Testis (tissue), 3 donors: ENCODE data around the gene JAGN1. TPM values are rescaled to one million over a fixed set of nuclear protein-coding genes. Genes with fewer than 3 reads are reported as not detected.

Experiments used
- DNase-seq: peaks from one replicate; pipeline ENCODE4 v3.0.0-alpha.2; 2019
- H3K27ac ChIP-seq, 2 donors: fragments of 200-600 bp; sonication (generic); one replicate each; pipeline ENCODE4 v1.5.1; 2019
- H3K27me3 ChIP-seq: fragments of 200-600 bp; sonication (generic); one replicate; pipeline ENCODE4 v1.5.1; 2019
- H3K36me3 ChIP-seq: fragments of 200-600 bp; sonication (generic); one replicate; pipeline ENCODE4 v1.5.1; 2017; ENCODE audit warnings: low read depth; ENCODE audit errors: missing control alignments
- H3K4me1 ChIP-seq: fragments of 200-600 bp; sonication (generic); one replicate; pipeline ENCODE4 v1.5.1; 2019
- H3K4me3 ChIP-seq, 2 donors: fragments of 200-600 bp; sonication (generic); one replicate each; pipeline ENCODE4 v1.5.1; 2017 to 2019
- H3K9me3 ChIP-seq: fragments of 200-600 bp; sonication (generic); one replicate; pipeline ENCODE4 v1.5.1; 2017
- POLR2A ChIP-seq: fragments of 450-650 bp; IDR thresholded peaks from one replicate; pipeline ENCODE4 v1.6.1; 2017; ENCODE audit warnings: antibody characterized with exemption, mild to moderate bottlenecking, moderate library complexity
- WGBS, 2 donors: methylation state at CpG; one replicate each; pipeline ENCODE4 v1.1.5; 2018; 5-methylcytosine and 5-hydroxymethylcytosine counted together
- intact Hi-C: fragments of 100-400 bp; cut with DNase I; formaldehyde crosslinking; loops from one replicate; pipeline ENCODE4 v1.15.1; 2023; ENCODE audit warnings: low total_unique reads
- polyA plus RNA-seq: library from polyadenylated mRNA; stranded (reverse); fragments of 350-450 nt; fragmentation: Illumina TruSeq; extraction: RNeasy Lipid Tissue Mini Kit (QIAGEN cat#74804); gene quantifications from one replicate; pipeline ENCODE4 v1.2.3, GENCODE V29; 2014; ENCODE audit warnings: low read depth, low replicate concordance; ENCODE audit not compliant: insufficient read depth
- total RNA-seq, 2 donors: library from RNA; depleted of rRNA; stranded (reverse); fragments of >200 nt; gene quantifications; one replicate each; pipeline ENCODE4 v1.2.3, GENCODE V29; 2016
- TF ChIP-seq, protein P1 (sequence below), 3 experiments: fragments of 450-650 bp in 2 of 3; fragments of 200-600 bp in 1 of 3; sonication (generic) in 1 of 3; IDR thresholded peaks; one replicate each; pipeline ENCODE4 v1.5.1; 2016 to 2019; ENCODE audit warnings: antibody characterized with exemption in 3 of 3, mild to moderate bottlenecking in 2 of 3, moderate library complexity in 1 of 3

The JAGN1 gene
- total and polyA plus RNA-seq, 3 donors from 2014 or later: 33.3 to 39.8 (median 36.0) TPM

DNA sequence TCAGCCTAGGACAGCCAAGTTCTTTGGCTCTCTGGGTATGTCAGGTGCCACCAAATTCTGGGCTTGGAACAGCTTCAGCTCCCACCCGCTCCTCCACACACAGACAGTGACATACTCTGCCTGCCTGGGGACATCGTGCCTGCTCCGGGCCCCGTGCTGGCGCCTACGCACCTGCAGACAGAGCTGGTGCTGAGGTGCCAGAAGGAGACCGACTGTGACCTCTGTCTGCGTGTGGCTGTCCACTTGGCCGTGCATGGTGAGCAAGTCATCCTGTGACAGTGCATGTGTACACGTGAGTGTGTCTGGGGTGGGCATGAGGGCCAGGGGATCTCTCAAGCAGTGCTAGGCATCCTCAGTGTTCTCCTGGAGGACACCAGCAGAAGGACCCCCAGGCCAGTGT, 27.4 kb downstream of the JAGN1 start:
- DNase-seq: no peak
- no peak overlapping the region for H3K4me3 ChIP-seq
- no peak overlapping the region for H3K27ac ChIP-seq
- intact Hi-C loops: no loop called here
- no peaks in the 10 kb centered on the region for H3K9me3 ChIP-seq
- no peaks in the 10 kb centered on the region for H3K27me3 ChIP-seq
- H3K4me1 ChIP-seq: peaks cover 24% of the 10 kb centered on the region
- WGBS, 2 donors: 20 to 87% methylated on average over 1 to 10 of the region's 10 CpGs
- H3K36me3 ChIP-seq: no peaks in the 10 kb centered on the region
- TF ChIP-seq POLR2A: no peak
- TF ChIP-seq, protein P1, sequence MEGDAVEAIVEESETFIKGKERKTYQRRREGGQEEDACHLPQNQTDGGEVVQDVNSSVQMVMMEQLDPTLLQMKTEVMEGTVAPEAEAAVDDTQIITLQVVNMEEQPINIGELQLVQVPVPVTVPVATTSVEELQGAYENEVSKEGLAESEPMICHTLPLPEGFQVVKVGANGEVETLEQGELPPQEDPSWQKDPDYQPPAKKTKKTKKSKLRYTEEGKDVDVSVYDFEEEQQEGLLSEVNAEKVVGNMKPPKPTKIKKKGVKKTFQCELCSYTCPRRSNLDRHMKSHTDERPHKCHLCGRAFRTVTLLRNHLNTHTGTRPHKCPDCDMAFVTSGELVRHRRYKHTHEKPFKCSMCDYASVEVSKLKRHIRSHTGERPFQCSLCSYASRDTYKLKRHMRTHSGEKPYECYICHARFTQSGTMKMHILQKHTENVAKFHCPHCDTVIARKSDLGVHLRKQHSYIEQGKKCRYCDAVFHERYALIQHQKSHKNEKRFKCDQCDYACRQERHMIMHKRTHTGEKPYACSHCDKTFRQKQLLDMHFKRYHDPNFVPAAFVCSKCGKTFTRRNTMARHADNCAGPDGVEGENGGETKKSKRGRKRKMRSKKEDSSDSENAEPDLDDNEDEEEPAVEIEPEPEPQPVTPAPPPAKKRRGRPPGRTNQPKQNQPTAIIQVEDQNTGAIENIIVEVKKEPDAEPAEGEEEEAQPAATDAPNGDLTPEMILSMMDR (IDR thresholded peaks at IDR 0.05): no peak

DNA sequence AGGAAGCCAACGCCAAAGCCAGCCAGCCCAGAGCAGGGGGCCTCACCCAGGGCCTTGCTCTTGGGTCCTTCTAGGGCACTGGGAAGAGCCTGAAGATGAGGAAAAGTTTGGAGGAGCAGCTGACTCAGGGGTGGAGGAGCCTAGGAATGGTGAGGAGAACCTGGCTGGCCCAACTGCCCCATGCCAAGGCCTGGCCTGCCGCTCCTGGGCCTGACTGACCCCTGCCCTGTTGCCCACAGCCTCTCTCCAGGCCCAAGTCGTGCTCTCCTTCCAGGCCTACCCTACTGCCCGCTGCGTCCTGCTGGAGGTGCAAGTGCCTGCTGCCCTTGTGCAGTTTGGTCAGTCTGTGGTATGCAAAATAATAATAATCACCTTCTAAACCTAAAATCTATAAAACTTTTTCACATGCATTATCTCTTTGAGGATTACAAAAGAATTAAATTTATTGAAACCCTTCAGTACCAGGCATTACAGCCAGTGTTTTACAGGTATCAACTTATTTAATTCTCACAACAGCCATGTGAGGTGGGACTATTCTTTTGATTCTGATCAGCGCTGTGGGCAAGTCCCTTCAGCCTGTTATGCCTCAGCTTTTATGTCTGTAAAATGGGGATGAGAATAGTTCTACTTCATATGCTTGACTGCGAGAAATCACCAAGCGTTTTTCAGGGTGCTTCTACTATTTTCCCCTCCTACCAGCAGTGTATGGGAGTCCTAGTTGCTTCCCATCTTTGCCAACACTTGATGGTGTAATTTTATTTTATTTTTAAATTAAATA, 28.0 kb downstream of the JAGN1 start:
- H3K27ac ChIP-seq: no peak overlapping the region
- intact Hi-C loops: no loop called here
- WGBS, 2 donors: 95 to 97% methylated on average over 7 to 8 of the region's 8 CpGs
- no peak overlapping the region for H3K4me3 ChIP-seq
- H3K4me1 ChIP-seq: peaks cover 24% of the 10 kb centered on the region
- no peaks in the 10 kb centered on the region for H3K27me3 ChIP-seq
- TF ChIP-seq POLR2A: no peak
- TF ChIP-seq, protein P1 (IDR thresholded peaks at IDR 0.05): no peak
- no peaks in the 10 kb centered on the region for H3K36me3 ChIP-seq
- no peaks in the 10 kb centered on the region for H3K9me3 ChIP-seq
- DNase-seq: no peak

DNA sequence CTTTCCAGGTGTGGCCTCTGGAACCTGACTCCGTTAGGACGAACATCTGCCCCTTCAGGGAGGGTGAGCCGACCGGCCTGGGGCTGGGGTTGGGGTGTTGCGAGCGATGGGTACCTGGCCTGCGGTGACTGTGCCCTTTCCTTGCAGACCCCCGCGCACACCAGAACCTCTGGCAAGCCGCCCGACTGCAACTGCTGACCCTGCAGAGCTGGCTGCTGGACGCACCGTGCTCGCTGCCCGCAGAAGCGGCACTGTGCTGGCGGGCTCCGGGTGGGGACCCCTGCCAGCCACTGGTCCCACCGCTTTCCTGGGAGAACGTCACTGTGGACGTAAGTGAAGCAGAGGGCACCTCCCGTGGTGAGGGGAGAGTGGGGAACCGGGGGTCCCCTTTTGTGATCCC, 37.7 kb downstream of the JAGN1 start:
- Histone ChIP-seq H3K27ac (no peak overlapping the region), H3K4me3 (no peak overlapping the region), H3K36me3 (no peaks in the 10 kb centered on the region), H3K4me1 (no peaks in the 10 kb centered on the region), H3K27me3 (no peaks in the 10 kb centered on the region), H3K9me3 (no peaks in the 10 kb centered on the region)
- 92% methylated on average over 2 to 23 of the region's 23 CpGs for WGBS, 2 donors
- intact Hi-C loops: no loop called here
- TF ChIP-seq POLR2A: no peak
- TF ChIP-seq, protein P1 (IDR thresholded peaks at IDR 0.05): no peak
- no peak for DNase-seq

DNA sequence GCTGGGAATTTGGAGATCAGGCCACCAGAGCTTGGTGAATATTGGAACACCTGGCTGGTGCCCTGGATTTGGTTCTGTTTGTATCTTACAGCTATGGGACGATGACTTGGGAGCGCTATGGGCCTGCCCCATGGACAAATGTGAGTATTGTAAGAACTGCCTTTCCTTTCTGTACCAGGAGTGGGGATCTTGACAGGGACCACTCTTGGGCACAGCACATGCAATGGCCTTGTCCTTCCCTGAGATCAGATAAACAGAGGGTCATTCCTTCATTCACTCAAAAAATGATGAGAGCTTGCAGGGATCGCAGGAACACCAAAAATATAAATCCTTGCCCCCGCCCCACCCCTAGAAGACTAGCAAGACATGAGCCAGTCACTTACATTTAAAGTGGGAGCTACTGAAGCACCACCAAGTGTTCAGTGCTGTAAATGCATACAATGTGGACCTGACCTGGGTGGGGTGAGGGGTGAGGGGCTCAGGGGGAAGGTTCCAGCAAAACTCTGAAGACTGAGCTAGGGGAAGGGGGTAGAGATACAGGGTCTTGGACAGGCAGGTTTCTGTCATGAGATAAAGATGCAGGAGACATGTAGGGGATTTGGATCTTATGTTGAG, 40.5 kb downstream of the JAGN1 start:
- intact Hi-C loops: no loop called here
- no peaks in the 10 kb centered on the region for H3K36me3 ChIP-seq
- TF ChIP-seq POLR2A: no peak
- TF ChIP-seq, protein P1 (IDR thresholded peaks at IDR 0.05): no peak

More for the DNA sequence above, 40.5 kb downstream of the JAGN1 start:
- no peak for DNase-seq
- Histone ChIP-seq H3K27me3 (no peaks in the 10 kb centered on the region), H3K9me3 (no peaks in the 10 kb centered on the region), H3K4me3 (no peak overlapping the region), H3K27ac (no peak overlapping the region), H3K4me1 (peaks cover 9% of the 10 kb centered on the region)
- WGBS, 2 donors: 90 to 95% methylated on average over 4 of the region's 4 CpGs
